A172 (cell line): Measurements from ENCODE around the gene PPP1R14B. TPM values are rescaled to one million over a fixed set of nuclear protein-coding genes. Genes with fewer than 3 reads are reported as not detected.

ENCODE experiments used
- DNase-seq: peaks from one replicate; pipeline ENCODE4 v3.0.0-alpha.2; 2015; ENCODE audit warnings: low spot score
- total RNA-seq: library from RNA; depleted of rRNA; stranded (reverse); fragments of >200 nt; shearing (Covaris generic); gene quantifications from 2 replicates; pipeline ENCODE4 v1.2.3, GENCODE V29; 2014; rRNA removed

The PPP1R14B gene
- total RNA-seq, result 455 and 478 TPM in 2 replicates

DNA sequence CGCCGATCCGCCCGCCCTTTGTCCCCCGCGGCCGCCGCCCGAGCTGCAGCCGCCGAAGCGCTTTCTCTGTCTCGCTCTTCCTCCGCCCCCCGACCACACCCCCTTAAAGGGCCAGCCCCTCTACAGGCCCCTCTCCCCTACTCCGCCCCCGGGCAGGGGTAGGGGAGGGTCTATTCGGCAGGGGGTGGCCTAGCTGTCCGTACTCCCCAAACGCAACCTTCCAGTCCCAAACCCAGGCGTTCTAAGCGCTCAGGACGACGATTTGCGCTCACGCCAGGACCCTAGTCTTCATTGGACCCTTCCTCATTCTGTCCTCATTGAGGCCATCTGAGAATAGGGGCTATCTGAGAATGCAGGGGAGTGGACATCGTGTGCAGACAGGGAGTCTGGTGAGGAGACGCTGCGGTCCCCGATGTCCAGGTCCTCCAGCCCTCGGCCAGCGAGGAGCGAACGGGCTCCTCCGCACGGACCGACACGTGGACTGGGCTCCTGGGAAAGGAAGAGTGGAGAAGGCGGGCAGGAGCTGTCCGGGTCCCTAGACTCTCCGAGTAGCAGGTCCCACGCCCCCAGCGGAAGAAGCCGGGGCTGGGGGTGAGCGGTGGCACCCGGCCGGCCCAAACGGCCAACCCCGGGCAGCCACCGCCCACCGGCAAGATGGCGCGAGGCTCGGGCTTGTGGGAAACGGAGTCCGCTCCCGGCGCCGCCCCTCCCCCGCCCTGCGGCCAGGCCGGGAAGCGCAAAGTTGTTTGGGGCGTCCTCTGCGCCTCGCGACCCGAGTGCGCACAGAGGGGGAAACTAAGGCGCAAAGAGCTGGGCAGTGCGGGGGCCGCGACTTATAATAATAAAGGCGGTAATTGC lies at the start of gene PPP1R14B:
PPP1R14B (minus strand) TSS at position 73 of the 858 bp plus-strand sequence. CDS start 270 bp downstream, outside the sequence.
- DNase-seq, result peak; percentile 71

DNA sequence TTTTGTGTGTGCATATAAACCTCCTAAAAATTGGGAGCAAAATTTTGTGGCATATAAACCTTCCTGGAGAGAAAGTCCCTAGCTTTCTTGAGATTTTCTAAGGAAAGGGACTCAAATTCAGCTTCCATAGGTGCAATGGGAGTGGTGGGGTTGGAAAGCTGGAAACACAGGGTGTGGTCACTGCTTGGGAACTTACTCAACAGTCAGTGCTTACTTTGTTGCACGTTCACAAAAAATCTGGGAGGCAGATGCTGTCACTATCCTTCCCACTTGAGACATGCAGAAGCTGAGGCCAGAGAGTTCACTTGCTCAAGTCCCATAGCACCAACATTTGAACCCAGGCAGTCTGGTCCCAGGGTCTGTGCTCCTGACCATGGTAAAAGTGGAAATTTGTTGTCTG lies 49.5 kb upstream of the PPP1R14B start:
- no peak for DNase-seq

DNA sequence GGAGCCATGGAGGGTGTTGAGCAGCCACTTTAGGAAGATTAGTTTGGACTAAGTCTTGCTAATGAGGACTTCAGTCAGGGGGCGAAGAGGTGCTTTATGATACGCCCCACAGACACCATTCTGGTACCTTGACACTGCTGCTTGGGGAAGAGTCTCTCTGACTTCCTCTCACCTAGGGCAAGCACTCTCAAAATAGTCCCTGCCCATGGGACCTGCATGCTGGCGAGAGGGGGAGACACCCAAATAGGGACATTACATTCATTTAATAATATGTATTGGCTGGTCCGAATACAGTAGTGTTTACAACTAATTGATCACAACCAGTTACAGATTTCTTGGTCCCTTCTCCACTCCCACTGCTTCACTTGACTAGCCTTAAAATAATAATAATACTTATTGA lies 49.0 kb upstream of the PPP1R14B start:
- no peak for DNase-seq

DNA sequence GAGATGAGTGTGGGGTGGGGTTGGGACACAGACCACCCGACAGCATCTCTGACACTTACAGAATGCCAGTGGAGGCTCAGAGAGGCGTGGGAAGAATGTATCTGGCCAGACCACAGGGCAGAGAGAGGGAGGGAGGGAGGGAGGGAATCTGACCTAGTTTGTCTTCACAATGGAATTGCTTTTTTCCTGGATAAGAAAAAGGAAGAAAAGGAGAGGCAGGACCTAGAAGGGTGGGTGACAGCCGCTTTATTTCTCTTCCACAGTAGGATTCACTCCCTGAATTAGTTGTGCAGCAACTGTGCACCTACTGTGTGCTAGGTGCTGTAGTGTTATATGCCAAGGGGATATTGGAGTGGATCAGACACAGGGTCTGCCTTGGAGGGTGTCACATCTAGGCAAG lies 48.0 kb upstream of the PPP1R14B start:
- DNase-seq, result no peak

GRCh38 chr11:64292460-64293254 lies 45.9 kb upstream of the PPP1R14B start:
- no peak for DNase-seq

DNA sequence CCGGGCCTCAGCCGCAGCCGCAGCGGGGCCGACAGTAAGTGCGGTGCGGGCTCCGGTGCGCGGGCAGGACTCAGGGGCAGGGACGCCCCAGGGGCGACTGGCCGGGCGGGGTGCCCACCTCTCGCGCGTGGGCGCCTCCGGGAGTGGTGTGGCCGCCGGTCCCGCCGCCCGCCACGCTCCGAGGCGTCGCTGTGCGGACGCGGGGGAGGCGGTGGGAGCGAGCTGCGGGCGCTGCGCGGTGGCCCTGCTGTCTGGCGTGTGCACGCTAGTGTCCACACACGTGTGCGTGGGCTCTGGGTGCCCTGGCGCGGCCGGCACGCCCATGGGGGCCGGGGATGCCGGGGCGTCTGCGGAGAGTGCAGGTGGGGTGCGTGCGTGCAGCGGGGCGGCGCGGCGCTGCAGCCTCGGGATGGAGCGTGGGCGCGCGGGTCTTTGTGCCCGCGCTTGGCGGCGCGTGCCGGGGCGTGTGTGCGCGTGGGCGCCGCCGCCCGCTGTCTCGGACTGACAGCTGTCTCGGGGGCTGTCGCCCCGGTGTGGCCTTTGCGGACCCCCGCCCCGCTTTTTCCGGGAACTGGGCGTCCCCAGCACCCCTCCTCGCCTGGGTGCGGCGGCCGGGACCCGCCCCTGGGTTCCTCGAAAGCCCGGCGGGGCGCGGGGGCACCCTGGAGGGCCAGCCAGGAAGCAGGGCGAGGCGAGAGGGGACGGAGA lies 45.2 kb upstream of the PPP1R14B start:
- DNase-seq, result no peak

DNA sequence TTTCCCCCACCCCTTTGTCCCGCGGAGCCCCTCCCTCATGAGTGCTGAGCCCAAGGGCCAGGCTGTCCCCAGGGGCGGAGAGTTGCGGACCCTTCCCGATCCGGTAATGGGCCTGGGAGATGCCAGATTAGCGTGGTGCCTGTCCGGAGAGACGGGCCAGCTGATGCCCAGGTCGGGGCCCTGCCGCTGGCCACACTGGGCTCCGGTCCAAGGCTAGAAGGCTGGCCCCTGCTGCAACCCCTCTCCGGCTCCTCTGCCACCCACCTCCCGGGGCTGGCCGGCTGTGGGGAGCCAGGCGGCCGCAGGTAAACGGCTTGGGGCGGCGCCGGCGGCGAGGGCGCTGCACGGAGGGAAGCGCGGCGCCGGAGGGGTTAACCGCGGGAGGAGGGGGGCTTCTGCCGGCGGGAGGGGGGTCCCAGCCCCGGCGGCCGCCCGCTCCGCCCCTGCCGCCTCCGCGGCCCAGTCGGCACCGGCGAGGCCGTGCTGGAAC lies 44.6 kb upstream of the PPP1R14B start, which contains the start of gene KCNK4:
KCNK4 (plus strand) TSS at position 41 of the 490 bp plus-strand sequence. CDS start 1,717 bp downstream, outside the sequence.
- no peak for DNase-seq

GRCh38 chr11:64290352-64291261 lies 43.9 kb upstream of the PPP1R14B start:
- DNase-seq, result no peak

- no peak for DNase-seq
Observed at GRCh38 chr11:64289002-64289564, 42.3 kb upstream of the PPP1R14B start.

GRCh38 chr11:64288353-64288750 lies 41.6 kb upstream of the PPP1R14B start:
- no peak for DNase-seq

DNA sequence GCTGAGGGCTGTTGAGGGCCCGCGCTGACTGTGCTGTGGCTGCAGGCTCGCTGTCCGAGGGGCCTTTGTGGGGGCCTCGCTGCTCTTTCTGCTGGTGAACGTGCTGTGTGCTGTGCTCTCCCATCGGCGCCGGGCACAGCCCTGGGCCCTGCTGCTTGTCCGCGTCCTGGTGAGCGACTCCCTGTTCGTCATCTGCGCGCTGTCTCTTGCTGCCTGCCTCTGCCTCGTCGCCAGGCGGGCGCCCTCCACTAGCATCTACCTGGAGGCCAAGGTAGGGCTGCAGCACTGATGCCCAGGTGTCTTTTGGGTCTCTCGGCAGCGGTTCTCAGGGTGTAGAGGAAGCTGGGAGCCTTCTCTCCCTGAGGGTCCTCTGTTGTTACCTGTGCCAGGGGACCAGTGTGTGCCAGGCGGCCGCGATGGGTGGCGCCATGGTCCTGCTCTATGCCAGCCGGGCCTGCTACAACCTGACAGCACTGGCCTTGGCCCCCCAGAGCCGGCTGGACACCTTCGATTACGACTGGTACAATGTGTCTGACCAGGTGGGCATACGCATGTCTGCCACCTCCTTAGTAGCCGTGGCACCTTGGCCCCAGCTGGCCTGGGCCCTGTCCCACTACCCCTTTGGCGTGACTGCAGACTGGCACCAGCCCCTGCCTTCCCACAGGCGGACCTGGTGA lies 41.1 kb upstream of the PPP1R14B start:
- no peak for DNase-seq

DNA sequence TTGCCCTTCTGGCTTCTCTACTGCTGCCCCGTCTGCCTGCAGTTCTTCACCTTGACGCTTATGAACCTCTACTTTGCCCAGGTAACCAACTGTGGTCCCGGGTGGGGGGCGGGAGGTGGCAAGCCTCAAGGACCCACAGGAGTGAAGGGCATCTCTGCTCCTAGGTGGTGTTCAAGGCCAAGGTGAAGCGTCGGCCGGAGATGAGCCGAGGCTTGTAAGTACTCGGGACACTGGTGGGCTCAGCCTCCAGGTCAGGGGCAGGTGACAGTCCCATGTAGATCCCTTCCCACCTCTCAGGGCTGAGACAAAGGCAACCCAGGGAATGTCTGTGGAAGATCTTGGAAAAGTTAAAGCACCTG lies 40.0 kb upstream of the PPP1R14B start:
- no peak for DNase-seq

DNA sequence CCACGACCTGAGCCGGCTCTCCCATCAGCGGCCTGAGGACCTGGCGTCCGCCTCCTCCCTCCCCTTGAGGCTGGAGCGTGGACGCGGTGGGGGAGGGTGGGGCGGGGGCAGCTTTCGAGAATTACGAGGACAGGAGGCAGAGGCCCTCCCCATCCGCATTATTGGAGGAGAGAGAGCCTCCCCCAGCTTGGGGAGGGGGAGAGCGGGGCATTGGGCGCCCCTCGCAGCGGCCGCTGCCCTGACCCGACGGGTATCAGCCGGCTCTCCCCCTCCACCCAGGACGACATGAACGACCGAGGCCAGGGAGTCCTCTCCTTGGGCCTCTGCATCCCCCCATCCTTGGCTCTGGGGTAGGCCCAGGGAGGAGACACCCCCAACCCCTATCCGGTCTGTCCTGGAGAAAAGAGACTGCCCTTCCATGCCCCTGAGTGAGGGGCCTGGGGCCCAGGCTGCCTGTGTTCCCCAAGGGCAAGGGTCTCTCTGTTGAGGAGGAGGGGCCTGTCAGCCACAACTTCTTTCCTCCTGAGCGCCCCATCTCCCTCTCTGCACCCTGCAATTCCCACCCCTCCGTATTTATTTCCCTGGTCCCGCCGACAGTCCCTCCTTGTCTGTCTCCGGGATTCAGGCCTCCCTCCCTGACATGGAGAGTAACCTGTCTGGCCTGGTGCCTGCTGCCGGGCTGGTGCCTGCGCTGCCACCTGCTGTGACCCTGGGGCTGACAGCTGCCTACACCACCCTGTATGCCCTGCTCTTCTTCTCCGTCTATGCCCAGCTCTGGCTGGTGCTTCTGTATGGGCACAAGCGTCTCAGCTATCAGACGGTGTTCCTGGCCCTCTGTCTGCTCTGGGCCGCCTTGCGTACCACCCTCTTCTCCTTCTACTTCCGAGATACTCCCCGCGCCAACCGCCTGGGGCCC lies 39.4 kb upstream of the PPP1R14B start:
- peak; percentile 29 for DNase-seq

DNA sequence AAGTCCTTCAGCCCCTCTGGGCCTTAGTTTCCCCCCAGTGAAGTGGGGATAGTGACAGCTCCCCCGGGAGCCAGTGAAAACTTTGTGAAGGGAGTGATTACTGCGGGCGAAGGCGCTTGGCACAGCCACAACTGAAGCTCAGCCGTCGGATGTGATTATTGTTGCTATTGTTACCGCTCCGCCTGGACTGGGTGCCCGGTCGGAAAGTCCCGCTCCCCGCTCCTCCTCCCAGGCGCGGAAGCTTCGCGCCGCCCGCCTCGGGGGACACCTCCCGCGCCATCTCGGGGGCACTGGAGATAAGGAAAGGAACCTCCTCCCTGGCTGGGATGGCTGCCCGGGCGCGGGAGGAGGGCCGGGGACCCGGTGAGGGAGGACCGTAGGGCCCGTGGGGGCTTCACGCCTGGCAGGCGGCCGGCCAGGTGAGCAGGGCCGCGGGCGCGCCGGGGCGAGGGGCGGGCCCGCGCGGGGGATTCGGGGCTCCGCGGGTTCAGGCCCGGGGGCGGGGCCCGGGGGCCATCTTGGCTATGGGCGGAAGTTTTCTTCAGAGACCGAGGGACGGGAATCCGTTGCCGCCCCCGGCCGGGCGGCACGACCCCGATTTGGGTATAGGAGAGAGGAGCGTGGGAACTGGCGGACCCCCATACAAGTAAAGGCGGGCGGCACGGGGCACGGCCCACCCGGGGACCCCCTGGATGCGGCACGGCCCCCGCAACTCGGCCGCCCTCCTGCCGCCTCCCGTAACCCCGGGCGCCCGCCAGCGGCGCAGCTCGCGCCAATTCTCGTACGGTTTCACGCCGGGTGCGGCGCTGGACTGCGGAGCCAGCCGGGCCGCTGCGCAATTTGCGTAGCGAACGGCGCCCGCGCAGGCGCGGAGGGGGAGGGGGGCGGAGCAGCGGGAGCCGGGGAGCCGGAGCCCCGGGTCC lies 38.5 kb upstream of the PPP1R14B start, which contains the start of gene GPR137:
GPR137 (plus strand) TSS at position 887 of the 923 bp plus-strand sequence. CDS start 677 bp downstream, outside the sequence.
- DNase-seq, result peak; percentile 57

- DNase-seq, result peak; percentile 87
Observed at GRCh38 chr11:64284048-64284961, 37.6 kb upstream of the PPP1R14B start, which contains the start of gene BAD. TSS of gene BAD (minus strand) at chr11:64284665. CDS start at chr11:64284368, 297 bp downstream.

DNA sequence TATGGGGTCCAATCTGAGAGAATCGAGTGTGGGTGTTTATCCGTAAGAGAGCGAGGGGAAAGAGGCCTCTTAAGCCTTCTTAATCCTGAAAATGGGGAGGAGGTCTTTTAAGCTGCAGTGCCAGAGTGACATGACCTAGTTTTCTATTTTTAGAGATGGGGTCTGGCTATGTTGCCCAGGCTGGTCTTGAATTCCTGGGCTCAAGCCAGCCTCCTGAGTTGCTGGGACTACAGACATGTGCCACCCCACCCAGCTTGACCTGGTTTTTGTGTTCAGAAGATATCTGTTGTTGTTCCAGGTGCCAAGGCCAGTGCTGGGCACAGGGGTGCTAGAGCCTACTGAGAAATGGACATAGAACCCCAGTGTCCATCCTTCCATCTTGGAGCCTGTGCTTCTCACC lies 36.3 kb upstream of the PPP1R14B start:
- DNase-seq, result no peak
